Right forelimb (tissue), 1 donor: ENCODE results near the gene UPF3A.
"Not testable (repeated sequence)": the region's sequence is repeated elsewhere in the genome, so short reads cannot be mapped to it uniquely, and the experiment has no call there.

Source experiments
- DNase-seq: peaks from one replicate; pipeline ENCODE4 v3.0.0-alpha.2; 2018

The UPF3A gene, protein sequence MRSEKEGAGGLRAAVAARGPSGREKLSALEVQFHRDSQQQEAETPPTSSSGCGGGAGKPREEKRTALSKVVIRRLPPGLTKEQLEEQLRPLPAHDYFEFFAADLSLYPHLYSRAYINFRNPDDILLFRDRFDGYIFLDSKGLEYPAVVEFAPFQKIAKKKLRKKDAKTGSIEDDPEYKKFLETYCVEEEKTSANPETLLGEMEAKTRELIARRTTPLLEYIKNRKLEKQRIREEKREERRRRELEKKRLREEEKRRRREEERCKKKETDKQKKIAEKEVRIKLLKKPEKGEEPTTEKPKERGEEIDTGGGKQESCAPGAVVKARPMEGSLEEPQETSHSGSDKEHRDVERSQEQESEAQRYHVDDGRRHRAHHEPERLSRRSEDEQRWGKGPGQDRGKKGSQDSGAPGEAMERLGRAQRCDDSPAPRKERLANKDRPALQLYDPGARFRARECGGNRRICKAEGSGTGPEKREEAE

DNA sequence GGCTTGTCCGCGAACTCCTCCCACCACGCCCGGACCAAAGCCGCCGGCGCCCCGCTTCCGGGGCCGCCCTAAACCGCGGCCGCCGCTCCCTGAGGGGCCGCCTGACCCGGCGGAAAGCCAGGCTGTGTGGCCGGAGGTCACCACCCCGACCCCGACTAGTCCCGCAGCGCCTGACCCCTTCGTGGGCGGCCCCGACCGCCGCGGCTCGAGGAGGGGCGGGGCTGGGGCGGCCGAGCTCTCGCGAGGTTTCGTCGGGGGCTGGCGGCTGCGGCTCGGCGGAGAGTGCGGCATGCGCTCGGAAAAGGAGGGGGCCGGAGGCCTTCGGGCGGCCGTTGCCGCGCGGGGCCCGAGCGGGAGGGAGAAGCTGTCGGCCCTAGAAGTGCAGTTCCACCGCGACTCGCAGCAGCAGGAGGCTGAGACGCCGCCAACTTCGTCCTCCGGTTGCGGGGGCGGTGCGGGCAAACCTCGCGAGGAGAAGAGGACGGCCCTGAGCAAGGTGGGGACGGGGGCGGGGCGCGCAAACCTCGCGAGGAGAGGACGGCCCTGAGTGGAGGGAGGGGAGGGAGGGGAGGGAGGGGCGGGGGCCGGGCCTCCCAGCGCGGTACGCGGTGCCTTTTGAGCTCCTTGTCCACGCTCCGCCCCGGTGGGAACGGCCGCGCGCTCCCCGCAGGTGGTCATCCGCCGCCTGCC is at the start of gene UPF3A:
Gene UPF3A (plus strand): TSS at position 251 of the 690 bp plus-strand sequence. CDS start 39 bp downstream, at position 290.
- peak; percentile 97 for DNase-seq

DNA sequence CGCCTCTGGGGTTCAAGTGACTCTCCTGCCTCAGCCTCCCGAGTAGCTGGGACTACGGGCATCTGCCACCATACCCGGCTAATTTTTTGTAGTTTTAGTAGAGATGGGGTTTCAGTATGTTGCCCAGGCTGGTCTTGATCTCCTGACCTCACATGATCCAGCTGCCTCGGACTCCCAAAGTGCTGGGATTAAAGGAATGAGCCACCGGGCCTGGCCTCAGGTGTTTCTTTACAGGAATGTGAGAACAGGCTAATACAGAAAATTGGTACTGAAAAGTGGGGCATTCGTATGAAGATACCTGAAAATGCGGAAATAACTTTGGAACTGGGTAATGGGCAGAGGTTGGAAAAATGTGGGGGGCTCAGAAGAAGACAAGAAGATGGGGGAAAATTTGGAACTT is 49.5 kb upstream of the UPF3A start:
- no peak for DNase-seq

DNA sequence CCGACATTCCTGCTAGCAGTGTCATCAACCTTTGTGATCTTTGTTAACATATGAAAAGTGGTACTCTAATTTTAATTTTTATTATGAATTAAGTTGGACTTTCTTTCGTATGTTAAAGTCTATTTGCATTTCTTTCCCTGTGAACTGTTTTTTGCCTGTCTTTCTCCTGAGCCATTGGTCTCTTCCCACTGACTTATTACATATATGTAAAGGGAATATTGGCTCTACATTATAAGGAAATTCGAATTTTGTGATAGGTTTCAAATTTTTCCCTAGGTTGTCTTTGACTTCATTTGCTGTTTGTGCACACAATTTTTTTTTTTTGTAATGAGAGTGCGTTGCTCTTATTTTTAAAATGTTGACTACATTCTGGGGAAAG is 47.1 kb upstream of the UPF3A start:
- DNase-seq, result no peak

DNA sequence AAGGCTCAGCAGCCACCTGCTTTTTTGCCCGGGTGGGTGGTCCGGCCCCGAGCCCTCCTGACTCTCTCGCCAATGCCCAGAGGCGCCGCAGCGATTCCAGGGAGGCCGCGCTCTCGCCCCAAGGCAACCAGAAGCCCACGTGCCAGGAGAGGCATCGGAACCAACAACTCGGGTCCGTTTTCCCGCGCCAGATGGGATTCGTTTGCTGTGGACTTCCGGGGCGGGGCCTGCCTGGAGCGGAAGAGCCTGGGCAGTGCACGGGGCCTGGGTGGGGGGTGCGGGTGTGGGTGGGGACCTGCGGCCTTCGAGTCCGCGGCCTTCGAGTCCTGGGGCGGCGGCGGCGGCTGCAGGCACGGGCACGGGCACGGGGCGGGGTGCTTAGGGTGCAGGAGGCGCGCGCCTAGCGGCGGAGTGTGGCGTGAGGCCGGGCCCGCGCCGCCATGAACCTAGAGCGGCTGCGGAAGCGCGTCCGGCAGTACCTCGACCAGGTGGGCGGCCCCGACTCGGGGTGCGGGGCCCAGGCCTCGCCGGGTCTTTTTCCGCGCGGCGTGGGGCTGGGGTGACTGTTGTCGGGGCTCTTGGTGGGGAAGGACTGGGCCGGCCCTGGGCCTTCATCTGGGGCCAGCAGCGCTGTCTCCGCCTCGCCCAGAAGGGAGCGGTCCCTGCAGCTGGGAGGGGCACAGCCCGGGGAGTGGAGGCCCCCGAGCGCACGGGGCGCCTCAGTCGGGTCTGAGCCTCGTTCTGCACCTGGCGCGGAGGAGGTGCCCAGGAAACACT is 46.6 kb upstream of the UPF3A start, which contains the start of gene CDC16:
Gene CDC16 (plus strand): TSS at position 253 of the 777 bp plus-strand sequence. CDS start 188 bp downstream, at position 441.
- DNase-seq, result peak; percentile 94

DNA sequence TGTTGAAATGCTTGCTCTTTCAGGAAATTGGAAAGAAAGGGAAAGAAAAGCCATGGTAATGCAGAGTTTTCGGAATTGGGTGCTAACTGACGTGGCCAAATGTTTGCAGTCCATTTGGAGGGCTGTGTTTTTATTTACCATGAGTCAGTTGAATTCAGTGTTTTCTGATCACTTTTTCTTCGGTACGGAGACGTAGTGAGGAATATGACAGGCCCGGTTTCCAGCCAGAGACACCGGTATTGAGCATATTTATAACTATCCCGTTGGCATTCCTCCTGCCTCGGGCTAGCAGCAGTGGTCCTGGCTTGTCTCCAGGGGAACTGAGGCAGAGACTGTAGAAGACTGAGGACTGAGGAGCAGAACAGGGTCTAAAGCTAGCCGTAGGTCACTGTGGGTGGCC is 45.7 kb upstream of the UPF3A start:
- no peak for DNase-seq

DNA sequence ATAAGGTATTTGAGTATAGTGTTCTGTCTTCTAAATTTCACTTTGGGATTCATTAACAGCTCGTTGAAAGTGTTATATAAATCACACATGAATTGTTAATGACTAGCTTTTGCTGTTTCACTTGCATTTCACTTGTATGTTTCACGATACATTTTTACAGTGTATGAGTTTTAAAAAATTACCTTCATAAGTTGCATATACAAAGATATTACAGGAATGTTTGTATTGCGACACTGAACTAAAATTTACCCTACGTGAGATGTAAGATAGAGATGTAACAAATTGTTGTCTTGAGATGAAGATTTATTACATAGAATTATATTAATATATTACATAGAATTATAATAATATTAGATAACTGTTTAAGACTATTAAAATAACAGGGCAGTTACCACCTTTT is 45.2 kb upstream of the UPF3A start:
- no peak for DNase-seq

DNA sequence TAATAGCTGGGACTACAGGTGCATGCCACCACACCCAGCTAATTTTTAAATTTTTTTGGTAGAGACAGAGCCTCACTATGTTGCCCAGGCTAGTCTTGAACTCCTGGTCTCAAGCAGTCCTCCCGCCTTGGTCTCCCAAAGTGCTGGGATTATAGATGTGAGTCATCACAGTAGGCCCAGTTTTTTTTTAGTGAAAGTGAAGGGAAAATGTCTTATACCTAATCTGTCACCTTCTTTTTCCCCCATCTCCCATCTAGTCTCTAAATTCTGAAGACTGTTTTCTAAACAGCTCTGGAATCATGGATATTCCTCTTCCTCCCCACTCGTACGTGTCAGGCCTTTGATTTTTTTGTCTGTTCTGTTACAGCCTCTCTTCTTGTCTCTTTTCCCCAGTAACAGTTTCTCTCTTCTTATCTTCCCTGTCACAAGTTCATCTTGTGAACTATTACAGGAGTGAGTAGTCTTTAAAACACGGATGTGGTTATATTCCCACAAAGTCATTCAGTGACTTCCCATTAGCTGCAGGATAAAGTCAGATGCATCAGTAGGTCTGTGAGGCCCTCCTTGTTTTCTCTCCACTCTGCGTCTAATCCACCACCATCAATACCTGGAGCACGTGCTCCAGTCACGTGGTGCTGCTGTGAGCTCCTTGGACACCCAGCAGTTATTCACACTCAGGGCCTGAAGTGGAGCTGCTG is 43.8 kb upstream of the UPF3A start:
- DNase-seq, result no peak

DNA sequence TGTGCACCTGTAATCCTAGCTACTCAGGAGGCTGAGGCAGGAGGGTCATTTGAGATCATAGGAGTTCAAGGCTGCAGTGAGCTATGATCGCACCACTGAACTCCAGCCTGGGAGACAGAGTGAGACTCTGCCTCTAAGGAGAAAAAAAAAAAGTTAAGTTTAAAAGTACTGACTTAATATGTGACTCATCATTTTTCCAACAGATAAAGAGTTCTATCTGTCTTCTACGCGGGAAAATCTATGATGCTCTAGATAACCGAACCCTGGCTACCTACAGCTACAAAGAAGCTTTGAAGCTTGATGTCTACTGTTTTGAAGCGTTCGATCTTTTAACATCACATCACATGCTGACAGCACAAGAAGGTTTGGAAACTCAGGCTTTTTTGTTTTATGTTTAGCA is 39.5 kb upstream of the UPF3A start:
- DNase-seq, result no peak

DNA sequence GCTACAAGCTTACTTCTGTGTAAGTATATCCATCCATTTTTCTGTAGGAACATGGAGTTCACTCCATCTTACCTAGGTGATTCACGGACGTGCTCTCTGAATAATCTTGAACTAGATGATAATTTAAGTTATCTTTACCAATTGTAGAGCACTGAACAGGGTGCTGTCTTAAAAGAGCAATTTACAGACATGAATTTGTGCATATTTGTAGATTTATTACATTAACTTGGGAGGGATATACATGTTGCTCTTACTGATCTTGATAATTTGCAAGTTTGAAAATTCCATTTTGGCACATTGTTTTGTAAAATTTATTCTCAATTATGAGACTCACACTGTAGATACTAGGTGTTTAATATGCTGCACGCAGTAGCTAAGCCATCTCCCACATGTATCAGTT is 37.4 kb upstream of the UPF3A start:
- DNase-seq, result no peak

DNA sequence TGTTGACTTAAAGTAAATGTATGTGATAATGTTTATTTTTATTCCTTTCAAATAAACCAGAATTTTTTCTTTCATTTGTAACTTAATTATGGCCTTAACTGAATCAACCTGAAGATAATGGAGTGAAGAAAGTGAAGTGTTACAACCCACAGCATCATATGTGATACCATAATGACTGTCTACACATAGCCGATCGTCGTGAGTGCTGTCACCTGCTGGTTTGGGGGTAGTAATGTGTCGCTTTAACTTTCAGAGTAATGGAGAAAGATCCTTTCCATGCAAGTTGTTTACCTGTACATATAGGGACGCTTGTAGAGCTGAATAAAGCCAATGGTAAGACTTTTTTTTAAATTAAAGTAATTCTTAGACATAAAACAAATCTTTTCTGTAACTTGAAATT is 36.8 kb upstream of the UPF3A start:
- no peak for DNase-seq

DNA sequence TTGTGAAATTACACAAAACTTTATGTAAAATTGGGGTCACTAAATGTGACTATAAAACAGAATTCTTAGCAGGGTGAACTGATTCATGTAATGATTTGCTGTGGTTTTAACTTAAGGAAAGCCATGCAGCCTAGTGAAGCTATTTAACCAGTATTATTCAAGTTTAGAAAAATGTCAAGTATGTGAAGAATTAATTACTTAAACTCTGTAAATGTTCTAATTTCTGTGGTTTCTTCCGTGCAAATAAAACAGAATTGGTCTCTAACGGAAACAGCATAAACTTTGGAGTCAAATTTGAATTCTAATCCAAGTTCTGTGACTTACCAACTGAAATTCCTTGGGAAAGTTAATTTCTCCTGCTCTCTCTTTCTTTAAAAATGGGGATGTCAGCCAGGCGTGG is 33.4 kb upstream of the UPF3A start:
- DNase-seq, result no peak

DNA sequence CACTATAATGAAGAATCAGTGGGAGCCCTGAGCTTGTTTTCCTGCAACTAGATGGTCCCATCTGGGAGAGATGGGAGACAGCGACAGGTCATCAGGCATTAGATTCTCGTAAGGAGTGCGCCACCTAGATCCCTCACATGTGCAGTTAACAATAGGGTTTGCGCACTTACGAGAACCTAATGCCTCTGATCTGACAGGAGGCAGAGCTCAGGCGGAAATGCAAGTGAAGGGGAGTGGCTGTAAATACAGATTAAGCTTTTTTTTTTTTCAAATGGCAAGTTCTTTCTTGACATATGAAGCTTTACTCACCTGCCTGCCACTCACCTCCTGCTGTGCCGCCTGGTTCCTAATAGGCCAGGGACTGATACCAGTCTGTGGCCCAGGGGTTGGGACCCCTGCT is 32.3 kb upstream of the UPF3A start:
- DNase-seq, result no peak

DNA sequence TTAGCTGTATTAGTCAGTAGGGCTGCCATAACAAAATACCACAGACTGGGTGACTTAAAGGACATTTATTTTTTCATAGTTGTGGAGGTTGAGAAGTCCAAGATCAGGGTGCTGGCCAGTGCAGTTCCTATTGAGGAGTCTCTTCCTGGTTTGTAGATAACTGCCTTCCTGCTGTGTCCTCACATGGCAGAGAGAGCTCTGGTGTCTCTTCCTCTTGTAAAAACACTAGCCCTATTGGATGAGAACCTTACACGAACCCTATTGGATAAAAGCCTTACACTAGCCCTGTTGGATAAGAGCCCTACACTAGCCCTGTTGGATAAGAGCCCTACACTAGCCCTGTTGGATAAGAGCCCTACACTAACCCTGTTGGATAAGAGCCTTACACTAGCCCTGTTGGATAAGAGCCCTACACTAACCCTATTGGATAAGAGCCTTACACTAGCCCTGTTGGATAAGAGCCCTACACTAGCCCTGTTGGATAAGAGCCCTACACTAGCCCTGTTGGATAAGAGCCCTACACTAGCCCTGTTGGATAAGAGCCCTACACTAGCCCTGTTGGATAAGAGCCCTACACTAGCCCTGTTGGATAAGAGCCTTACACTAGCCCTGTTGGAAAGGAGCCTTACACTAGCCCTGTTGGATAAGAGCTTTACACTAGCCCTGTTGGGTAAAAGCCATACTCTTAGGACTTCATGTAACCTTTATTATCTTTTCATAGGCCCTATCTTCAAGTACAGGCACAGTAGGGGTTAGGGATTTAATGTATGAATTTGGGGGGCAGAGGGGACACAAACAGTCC is 29.6 kb upstream of the UPF3A start:
- DNase-seq, result not testable (repeated sequence)

DNA sequence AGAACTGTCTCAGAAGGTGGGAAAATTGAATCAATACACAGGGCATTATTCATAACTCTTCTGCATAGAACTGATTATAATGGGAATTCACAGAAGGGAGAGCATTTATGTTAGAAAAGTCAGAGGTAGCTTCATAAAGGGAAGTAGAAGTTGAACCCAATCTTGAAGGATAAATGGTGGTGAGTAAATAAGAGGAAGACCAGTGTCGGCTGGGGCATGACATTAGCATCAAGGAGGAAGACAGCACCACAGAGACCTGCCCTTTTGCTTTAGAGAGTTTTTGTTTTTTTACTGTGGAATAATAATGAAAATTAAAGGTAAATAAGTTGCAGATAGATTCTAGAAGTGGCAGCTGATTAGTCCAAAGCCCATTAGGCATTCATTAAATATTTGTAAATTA is 24.9 kb upstream of the UPF3A start:
- no peak for DNase-seq

DNA sequence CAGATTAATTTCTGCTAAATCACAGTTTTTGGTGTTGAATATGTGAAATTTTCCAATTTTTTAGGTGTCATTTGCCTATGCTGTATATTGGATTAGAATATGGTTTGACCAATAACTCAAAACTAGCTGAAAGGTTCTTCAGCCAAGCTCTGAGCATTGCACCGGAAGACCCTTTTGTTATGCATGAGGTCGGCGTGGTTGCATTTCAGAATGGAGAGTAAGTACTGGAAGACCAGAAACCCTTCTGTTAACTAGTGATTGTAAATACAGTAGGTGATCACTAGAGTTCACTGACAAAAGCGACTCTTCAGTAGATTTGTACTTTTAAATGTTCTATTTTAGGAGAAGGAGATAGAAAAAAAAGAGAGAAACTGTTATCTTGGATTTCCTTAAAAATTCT is 24.4 kb upstream of the UPF3A start:
- no peak for DNase-seq

DNA sequence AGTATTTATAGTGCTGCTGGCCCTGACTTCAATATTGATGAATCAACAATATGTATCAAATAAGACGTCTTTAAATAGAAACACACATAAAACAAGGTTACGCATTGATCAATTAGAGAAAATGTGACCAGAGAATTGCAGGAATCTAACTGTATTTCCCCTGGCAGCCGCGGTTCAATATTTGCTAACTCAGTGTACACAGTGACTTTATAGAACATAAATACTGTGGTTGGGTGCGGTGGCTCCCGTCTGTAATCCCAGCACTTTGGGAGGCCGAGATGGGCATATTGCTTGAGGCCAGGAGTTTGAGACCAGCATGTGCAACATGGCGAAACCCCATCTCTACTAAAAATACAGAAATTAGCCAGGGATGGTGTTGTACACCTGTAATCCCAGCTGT is 22.8 kb upstream of the UPF3A start:
- no peak for DNase-seq

DNA sequence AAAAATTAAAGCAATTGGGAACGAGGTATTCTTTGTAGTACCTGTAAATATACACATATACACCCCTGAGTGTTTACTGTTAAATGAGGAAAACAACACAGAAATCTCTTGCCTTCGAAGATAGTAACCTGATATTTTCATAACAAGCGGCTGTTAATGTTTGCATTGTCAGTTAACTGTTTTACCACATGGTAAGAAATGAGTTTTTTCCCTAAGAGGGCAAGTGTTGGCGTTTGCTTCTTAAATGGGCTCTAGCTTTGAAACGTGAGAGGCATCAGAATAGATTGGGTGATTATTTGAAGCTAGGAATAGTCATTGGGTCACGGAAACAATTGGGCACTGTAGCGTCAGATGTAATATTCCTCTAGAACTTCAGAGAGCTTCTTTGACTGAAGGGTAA is 22.0 kb upstream of the UPF3A start:
- DNase-seq, result no peak

DNA sequence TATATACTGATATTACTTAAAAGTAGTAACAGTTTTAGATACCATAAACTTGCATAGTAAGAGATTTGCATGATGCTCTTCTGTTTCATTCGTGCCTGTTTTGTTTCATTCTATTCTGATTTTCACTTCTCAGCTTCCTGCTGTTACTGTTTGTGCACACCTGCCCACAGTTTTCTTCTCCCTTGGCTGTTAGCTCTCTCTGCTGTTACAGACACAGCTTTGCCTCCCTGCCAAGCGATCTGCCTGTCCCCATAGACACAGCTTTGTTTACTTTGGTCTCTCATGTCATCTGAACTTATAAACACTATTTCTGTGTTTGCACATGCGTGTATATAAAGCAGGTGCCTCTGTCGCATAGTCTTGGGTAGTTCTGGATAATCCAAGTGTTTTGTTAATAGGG is 21.4 kb upstream of the UPF3A start:
- no peak for DNase-seq

DNA sequence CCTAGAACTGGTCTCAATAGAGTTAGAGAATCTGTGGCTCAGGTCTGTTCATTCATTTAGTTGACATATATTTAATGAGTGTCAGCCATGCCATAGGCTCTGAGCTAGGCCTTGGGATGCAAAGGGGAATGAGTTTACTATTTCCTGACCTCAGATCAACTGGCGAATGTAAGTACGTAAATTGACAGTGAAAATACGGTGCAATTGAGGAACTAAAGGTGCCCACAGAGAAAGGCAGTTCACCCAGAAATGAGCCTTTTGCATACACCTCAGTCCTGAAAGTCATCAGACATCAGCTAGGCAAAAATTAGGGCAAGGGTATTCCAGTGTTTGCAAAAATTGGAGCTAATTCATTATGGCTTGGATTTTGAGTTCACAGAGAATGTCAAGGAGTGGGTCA is 20.6 kb upstream of the UPF3A start:
- DNase-seq, result no peak

DNA sequence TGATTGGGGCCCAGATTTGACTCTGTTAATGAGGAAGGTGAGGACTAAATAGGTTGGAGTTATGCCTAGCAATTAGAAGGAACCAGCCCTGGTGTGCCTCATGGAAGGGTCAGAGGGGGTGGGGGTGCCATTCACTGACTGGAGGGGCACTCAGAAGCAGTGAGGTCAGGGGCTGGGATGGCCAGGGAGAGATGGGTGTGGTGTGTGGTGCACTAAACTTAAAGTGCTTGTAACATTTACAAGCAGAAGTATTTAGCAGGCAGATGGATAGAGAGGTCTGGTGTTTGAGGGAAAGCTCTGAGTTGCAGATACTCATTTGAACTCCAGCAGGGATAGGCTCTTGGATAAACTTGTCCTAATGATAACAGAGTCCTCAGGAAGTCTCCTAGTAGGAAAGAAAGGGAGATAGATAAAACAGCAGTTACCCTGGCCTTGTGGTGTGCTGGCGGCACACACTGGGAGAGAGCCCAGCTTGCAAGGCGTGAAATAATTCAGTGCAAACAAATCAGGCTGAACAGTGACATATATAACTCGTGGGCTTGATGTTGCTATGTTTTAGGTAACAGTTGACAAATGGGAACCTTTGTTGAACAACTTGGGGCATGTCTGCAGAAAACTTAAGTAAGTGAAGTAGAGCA is 20.0 kb upstream of the UPF3A start:
- DNase-seq, result no peak

DNA sequence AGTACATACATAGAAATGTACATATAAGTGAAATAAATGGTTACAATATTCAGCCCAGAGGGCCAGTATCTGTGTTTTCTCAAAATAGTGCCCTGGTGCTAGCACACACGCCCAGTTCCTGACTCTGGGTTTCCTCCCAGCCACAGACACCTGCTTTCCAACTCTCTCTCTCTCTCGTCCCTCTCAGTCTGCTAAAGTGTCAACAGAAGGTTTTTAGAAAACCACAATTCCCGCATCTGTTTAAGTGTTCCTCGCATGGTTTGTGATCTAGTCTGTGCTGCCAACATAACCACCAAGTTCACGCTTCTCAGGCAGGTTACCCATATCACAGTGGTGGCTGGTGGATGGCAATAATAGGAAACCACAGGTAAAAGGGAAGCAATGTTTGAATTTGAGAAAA is 17.8 kb upstream of the UPF3A start:
- DNase-seq, result no peak
